GM23338 (cell line): ENCODE results near the gene TTC23. TPM values are rescaled to one million over a fixed set of nuclear protein-coding genes. Genes with fewer than 3 reads are reported as not detected.

Source experiments
- ATAC-seq: fragments of 200-7000 bp; cut with Tn5 transposase; 3 replicates; pipeline ENCODE4 v1.9.1; 2020
- DNase-seq: peaks from one replicate; pipeline ENCODE4 v3.0.0-alpha.2; 2015; ENCODE audit warnings: low spot score
- H2AFZ ChIP-seq: fragments of 200-600 bp; sonication (generic); 2 replicates; pipeline ENCODE4 v1.8.0; 2016; ENCODE audit warnings: antibody characterized with exemption, mild to moderate bottlenecking, moderate library complexity
- H3F3A ChIP-seq: fragments of 200-600 bp; sonication (generic); replicated peaks from 2 replicates; pipeline ENCODE4 v1.8.0; 2017; ENCODE audit warnings: antibody characterized with exemption, mixed run types, low read depth
- H3K27ac ChIP-seq: fragments of 200-600 bp; sonication (generic); 2 replicates; pipeline ENCODE4 v1.6.1; 2016; ENCODE audit warnings: low read depth
- H3K27me3 ChIP-seq: fragments of 200-600 bp; sonication (generic); 2 replicates; pipeline ENCODE4 v1.8.0; 2016; ENCODE audit warnings: mild to moderate bottlenecking, mixed run types, moderate library complexity; ENCODE audit not compliant: insufficient read depth
- H3K36me3 ChIP-seq: fragments of 200-600 bp; sonication (generic); 2 replicates; pipeline ENCODE4 v1.8.0; 2016; ENCODE audit warnings: mild to moderate bottlenecking; ENCODE audit not compliant: insufficient read depth
- H3K4me1 ChIP-seq: fragments of 200-600 bp; sonication (generic); 2 replicates; pipeline ENCODE4 v1.8.0; 2016; ENCODE audit warnings: mild to moderate bottlenecking, moderate library complexity; ENCODE audit not compliant: insufficient read depth
- H3K4me2 ChIP-seq: fragments of 200-600 bp; sonication (generic); 2 replicates; pipeline ENCODE4 v1.7.1; 2017; ENCODE audit warnings: mixed run types
- H3K4me3 ChIP-seq: fragments of 200-600 bp; sonication (generic); 2 replicates; pipeline ENCODE4 v1.6.1; 2016; ENCODE audit warnings: mixed run types
- H3K79me2 ChIP-seq: fragments of 200-600 bp; sonication (generic); replicated peaks from 2 replicates; pipeline ENCODE4 v1.8.0; 2017; ENCODE audit warnings: mild to moderate bottlenecking; ENCODE audit not compliant: insufficient read depth
- H3K9me2 ChIP-seq: fragments of 200-600 bp; sonication (generic); 2 replicates; pipeline ENCODE4 v1.8.0; 2017; ENCODE audit not compliant: insufficient read depth
- H4K20me1 ChIP-seq: fragments of 200-600 bp; sonication (generic); replicated peaks from 2 replicates; pipeline ENCODE4 v1.8.0; 2017; ENCODE audit warnings: mild to moderate bottlenecking; ENCODE audit not compliant: insufficient read depth
- H3K27ac Mint-ChIP-seq: 2 replicates; pipeline ENCODE4 v1.8.0; 2020; ENCODE audit warnings: inconsistent platforms, mild to moderate bottlenecking, moderate library complexity, mixed read lengths
- H3K27me3 Mint-ChIP-seq: 3 replicates; pipeline ENCODE4 v1.8.0; 2022; ENCODE audit warnings: low read depth, mild to moderate bottlenecking, moderate library complexity, mixed read lengths, inconsistent platforms; ENCODE audit not compliant: insufficient read depth, poor library complexity
- H3K36me3 Mint-ChIP-seq: 3 replicates; pipeline ENCODE4 v1.8.0; 2021; ENCODE audit warnings: low read depth, mild to moderate bottlenecking, inconsistent platforms, moderate library complexity, mixed read lengths
- H3K4me1 Mint-ChIP-seq: 3 replicates; pipeline ENCODE4 v1.8.0; 2020; ENCODE audit warnings: mild to moderate bottlenecking, inconsistent platforms, mixed read lengths
- H3K4me3 Mint-ChIP-seq: 3 replicates; pipeline ENCODE4 v1.8.0; 2021; ENCODE audit warnings: moderate library complexity, mild to moderate bottlenecking, inconsistent platforms, mixed read lengths
- H3K9me3 Mint-ChIP-seq: 3 replicates; pipeline ENCODE4 v1.8.0; 2020; ENCODE audit warnings: moderate library complexity, mild to moderate bottlenecking, inconsistent platforms, mixed read lengths
- CREB1 ChIP-seq: fragments of 250-450 bp; sonication (Bioruptor Pico); IDR thresholded peaks from 2 replicates; pipeline ENCODE4 v1.5.0; 2020; ENCODE audit warnings: low read depth, mild to moderate bottlenecking, moderate library complexity
- EZH2phosphoT487 ChIP-seq: fragments of 200-600 bp; sonication (generic); IDR thresholded peaks from one replicate; pipeline ENCODE4 v1.8.1; 2018; ENCODE audit warnings: antibody characterized with exemption; ENCODE audit not compliant: unreplicated experiment
- JUNB ChIP-seq: IDR thresholded peaks from one replicate; pipeline ENCODE4 v1.6.1; 2016; ENCODE audit warnings: antibody characterized with exemption; ENCODE audit not compliant: unreplicated experiment
- POLR2AphosphoS5 ChIP-seq: IDR thresholded peaks from 2 replicates; pipeline ENCODE4 v1.6.1; 2016; ENCODE audit warnings: antibody characterized with exemption, low read depth
- STAT1 ChIP-seq: IDR thresholded peaks from one replicate; pipeline ENCODE4 v1.6.1; 2016; ENCODE audit warnings: antibody characterized with exemption; ENCODE audit not compliant: unreplicated experiment
- ZNF331 ChIP-seq: fragments of 250-450 bp; sonication (Bioruptor Pico); IDR thresholded peaks from 2 replicates; pipeline ENCODE4 v1.5.0; 2020; ENCODE audit warnings: low read depth, mild to moderate bottlenecking, moderate library complexity
- ZNF462 ChIP-seq: fragments of 250-450 bp; sonication (Bioruptor Pico); IDR thresholded peaks from 2 replicates; pipeline ENCODE4 v1.5.0; 2020; ENCODE audit warnings: mild to moderate bottlenecking, moderate library complexity
- polyA plus RNA-seq: library from polyadenylated mRNA; unstranded; fragments of >200 nt; fragmentation: Nextera tagmentation; extraction: Ambion mirVana; gene quantifications from 2 replicates; pipeline ENCODE4 v1.2.1, GENCODE V29; 2016
- total RNA-seq: library from RNA; depleted of rRNA; stranded (reverse); fragments of >200 nt; shearing (Covaris generic); gene quantifications from 2 replicates; pipeline ENCODE4 v1.2.3, GENCODE V29; 2014

Gene TTC23
- total and polyA plus RNA-seq, 2 experiments from 2014 or later = 6.3 to 25.2 TPM

GRCh38 chr15:99268431-99268830 lies 19.1 kb upstream of the TTC23 start:
- Histone ChIP-seq H3K9me2 (no peaks in the 10 kb centered on the region), H3K4me2 (no peak overlapping the region), H4K20me1 (0 out of 2 replicates have a peak, but pooled peaks cover 2% of the 10 kb centered on the region), H3K36me3 (no peaks in the 10 kb centered on the region), H3K4me1 (peaks cover 3% of the 10 kb centered on the region; the same call in 1 of the 2 replicates), H3K4me3 (no peak overlapping the region), H3K27me3 (no peaks in the 10 kb centered on the region), H2AFZ (no peak overlapping the region), H3F3A (no peaks in the 10 kb centered on the region), H3K27ac (no peak overlapping the region), H3K79me2 (no peaks in the 10 kb centered on the region)
- Mint-ChIP-seq H3K9me3 (no peaks in the 10 kb centered on the region), H3K36me3 (no peaks in the 10 kb centered on the region), H3K4me1 (peaks cover 8% of the 10 kb centered on the region), H3K4me3 (no peak overlapping the region), H3K27ac (no peak overlapping the region), H3K27me3 (peaks cover 2% of the 10 kb centered on the region)
- DNase-seq (no peak), ATAC-seq (no peak)
- TF ChIP-seq POLR2AphosphoS5 = no peak
- TF ChIP-seq EZH2phosphoT487 = no peak
- no peak for TF ChIP-seq ZNF331
- TF ChIP-seq CREB1 = no peak
- no peak for TF ChIP-seq JUNB
- TF ChIP-seq STAT1 = no peak
- TF ChIP-seq ZNF462 = no peak

DNA sequence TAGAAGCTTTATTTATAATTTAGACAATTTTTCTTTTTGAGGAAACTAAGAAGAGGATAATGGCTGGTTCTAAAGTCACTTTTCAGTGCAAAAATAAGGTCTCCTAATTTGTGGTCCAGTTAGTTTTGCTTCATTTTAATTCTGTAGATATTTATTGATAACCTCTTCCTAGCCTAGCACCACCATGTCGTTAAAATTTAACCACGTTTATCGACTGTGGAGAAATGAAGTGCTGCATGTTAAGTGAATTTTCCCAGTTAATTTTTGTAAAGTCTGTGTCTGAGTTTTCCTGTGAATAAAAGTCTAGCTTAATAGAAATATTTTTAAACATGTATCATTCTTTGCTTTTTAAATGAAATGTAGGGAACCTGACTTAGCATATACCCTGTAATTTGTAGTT lies 18.6 kb upstream of the TTC23 start:
- H3K79me2 ChIP-seq = no peaks in the 10 kb centered on the region
- Mint-ChIP-seq H3K27ac (no peak overlapping the region), H3K4me3 (no peak overlapping the region), H3K27me3 (peaks cover 2% of the 10 kb centered on the region), H3K9me3 (no peaks in the 10 kb centered on the region), H3K36me3 (no peaks in the 10 kb centered on the region), H3K4me1 (peaks cover 8% of the 10 kb centered on the region)
- no peaks in the 10 kb centered on the region for H3K36me3 ChIP-seq
- H3K4me2 ChIP-seq = no peak overlapping the region
- ATAC-seq (no peak), DNase-seq (no peak)
- no peaks in the 10 kb centered on the region for H3F3A ChIP-seq
- peaks cover 3% of the 10 kb centered on the region; the same call in 1 of the 2 replicates for H3K4me1 ChIP-seq
- H3K27ac ChIP-seq = no peak overlapping the region
- no peak overlapping the region for H2AFZ ChIP-seq
- H3K27me3 ChIP-seq = no peaks in the 10 kb centered on the region
- no peaks in the 10 kb centered on the region for H4K20me1 ChIP-seq
- H3K4me3 ChIP-seq = no peak overlapping the region
- no peaks in the 10 kb centered on the region for H3K9me2 ChIP-seq
- TF ChIP-seq STAT1 = no peak
- TF ChIP-seq POLR2AphosphoS5 = no peak
- no peak for TF ChIP-seq ZNF462
- TF ChIP-seq JUNB = no peak
